HG03060 (cell line): ENCODE results near the gene CTSC.

Experiments used
- ATAC-seq: cut with Tn5 transposase; IDR thresholded peaks from one replicate; pipeline ENCODE4 v1.9.1; 2021; ENCODE audit warnings: low read depth, moderate number of reproducible peaks; ENCODE audit not compliant: unreplicated experiment

The CTSC gene

DNA sequence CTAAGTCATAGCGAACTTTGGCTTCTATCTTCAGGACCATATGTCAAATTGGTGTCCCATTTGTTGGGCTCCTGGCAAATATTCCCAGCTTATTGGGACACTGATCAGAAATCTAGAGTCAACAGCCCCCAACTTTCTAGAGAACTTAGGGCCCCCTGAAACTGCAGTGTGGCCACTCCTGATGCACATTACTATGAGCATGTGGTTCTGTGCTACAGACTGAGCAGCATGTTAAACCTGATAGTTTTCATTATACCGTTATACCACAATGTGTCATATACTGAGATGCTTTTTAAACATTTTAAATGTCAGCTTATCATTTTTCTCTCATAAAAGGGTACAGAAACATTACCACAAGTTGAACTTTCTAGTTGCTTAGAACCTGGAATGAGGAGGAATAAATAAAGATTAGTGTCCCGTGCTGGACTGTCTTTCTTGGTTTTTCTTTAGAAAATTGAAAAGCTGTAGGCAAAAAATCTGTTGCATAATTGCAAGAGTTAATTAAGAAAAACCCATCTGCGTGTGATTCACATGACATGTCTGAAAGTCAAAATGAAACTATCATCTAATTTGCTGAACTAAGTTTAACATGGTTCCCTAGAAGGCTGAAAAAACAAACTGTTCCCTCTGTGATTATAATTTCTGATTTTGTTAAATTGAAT, 16.4 kb upstream of the CTSC start:
- ATAC-seq, result peak; percentile 28

DNA sequence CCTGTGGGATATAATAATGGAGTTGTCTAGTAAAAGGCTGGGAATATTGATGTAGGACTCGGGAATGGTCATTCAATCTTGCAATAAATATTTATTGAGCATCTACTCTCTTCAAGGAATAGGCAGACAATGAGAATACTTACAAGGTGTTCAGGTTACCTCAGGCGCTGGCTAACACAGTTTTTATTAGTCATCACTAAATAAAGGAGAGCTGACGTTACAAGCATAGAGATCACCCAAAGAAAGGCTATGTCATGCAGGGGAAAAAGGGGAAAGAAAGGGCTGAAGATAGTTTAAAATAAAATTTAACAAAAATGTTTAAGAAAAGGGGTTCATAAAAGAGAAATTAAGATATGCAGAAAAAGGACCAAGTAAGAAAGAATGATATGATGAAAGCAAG, 15.8 kb upstream of the CTSC start:
- ATAC-seq, result no peak

DNA sequence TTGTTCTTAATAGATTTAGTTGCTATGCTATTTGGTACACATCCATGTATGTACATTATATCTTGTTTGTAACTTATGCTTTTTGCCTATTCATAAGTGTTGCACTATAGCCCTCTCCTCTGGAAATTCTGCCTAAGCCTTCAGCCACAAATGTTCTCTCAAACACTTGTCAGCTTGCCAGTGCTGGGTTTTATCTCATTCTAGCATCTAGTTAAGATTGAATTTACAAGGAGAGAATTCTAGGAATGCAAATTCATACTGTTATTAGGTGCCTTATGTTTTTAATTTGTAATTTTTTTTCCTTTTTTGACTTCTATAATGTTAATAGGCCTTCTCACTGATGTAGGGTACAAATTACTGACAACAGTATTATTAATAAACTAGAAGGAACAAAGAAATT, 14.6 kb upstream of the CTSC start:
- ATAC-seq, result no peak

DNA sequence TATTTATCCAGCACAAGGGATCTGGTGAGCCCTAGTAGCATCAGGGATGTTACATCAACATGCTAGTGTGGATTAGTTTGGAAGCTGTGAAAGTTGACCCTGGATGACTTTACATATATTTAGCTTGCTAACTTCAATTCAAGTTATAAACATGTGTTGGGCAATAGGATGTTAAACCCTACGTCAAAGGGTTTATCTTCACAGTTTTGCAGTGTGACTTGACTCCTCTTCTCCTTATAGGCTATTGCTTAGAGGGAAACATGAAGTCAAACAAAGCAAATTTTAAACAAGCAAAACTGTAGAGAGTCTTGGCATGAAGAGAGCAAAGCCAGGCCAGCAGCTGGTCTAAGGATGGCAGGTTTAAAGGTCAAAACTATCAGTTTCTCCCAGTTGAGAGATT, 11.3 kb upstream of the CTSC start:
- no peak for ATAC-seq

DNA sequence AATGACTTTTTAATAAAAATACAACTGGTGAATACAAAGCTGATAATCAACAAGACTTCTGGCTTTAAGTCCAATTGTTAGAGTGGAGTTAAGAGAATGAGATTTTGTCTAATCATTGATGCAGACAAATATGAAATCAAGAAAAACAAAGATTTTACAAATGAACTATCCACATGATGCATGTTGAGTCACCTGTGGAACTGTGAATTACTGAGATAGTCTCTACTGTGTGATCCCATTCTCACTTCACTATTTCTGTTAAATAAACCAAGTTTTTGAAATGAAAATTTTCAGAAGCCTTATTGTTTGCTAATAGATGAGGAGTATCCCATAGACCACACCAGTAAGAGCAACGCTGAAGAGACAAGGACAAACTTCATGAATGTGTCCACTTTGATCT, 8.4 kb upstream of the CTSC start:
- no peak for ATAC-seq

DNA sequence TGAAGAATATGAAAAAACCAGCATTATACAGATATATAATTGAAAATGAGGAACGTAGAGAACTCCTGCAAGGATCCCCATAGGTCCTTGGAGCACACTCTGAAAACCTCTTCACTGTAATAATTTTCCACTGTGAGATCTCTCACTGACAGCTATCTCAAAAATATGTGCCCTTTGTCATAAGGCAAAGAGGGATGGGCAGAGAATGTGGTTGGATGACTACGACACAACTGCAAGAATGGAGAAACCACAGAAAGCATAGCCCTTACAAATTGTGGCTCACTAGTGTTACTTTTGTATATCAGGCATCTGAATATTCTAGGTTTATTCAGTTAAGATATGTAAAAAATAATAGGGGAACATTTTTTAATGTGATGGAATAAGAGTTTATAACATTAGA, 7.9 kb upstream of the CTSC start:
- peak; percentile 66 for ATAC-seq

DNA sequence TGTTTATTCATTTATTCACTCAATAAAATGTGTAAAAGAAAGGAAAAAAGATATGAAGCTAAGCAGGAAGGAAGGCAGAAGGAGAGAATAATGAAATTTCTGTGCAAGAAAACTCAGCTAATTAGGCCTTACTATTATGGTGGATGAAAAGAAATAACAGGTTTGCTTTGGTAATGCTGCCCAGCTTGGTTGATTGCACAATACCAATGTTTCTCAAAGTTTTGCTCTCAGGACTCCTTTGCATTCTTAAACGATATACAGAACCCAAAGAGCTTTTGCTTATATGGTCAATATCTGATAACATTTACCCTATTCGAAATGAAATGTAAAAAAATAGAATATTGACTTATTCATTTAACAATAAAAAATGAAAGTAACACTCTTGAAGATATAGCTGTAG, 7.3 kb upstream of the CTSC start:
- no peak for ATAC-seq

DNA sequence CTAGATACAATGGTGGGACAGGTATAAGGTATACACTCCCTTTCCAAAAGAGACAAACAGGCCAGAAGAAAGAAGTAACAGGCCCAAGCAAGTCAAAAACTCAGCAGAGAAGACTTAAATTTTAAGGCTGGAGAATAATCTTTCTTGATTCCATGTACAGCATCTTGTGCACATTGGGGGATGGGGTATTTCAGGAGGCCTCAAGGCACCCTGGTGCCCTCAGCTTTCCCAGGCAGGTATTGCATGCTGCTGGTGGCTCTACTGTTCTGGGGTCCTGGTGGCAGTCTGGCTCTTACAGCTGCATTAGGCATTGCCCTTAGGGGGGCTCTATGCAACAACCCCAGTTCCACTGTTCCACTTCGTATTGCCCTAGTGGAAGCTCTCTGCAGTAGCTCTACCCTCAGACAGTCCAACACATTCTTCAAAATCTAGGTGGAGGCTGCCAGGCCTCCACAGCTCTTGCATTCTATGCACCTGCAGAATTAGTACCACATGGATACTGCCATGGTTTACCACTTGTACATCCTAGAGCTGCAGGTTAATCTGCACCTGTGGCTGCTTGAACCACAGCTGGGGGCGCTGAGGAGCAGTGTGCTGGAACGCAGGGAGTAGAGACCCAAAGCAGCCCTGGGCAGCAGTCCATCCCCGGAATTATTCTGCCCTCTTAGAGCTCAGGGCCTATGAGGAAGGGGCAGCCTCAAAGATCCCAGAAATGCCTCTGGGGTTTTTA, 4.2 kb upstream of the CTSC start:
- ATAC-seq, result no peak

DNA sequence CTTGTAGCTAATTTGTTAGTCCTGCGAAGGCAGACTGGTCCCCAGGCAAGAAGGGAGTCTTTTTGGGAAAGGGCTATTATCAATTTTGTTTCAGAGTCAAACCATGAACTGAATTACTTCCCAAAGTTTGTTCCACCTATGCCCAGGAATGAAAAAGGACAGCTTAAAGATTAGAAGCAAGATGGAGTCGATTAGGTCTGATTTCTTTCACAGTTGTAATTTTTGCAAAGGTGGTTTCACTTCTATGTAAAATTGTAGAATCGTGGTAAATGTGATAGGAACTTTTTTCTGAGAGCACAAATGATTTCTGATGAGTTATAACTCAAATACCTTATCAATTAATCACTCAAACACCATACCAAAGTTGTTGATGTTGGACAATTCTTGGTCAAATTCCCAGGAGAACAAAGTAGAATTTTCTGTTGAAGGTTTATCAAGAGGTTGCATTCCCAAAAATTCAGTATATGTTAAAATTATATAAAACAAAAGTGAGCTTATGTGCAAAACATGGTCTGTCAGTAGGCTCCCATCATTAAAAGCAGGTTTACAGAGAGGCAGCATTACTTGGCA, 2.9 kb upstream of the CTSC start:
- no peak for ATAC-seq

DNA sequence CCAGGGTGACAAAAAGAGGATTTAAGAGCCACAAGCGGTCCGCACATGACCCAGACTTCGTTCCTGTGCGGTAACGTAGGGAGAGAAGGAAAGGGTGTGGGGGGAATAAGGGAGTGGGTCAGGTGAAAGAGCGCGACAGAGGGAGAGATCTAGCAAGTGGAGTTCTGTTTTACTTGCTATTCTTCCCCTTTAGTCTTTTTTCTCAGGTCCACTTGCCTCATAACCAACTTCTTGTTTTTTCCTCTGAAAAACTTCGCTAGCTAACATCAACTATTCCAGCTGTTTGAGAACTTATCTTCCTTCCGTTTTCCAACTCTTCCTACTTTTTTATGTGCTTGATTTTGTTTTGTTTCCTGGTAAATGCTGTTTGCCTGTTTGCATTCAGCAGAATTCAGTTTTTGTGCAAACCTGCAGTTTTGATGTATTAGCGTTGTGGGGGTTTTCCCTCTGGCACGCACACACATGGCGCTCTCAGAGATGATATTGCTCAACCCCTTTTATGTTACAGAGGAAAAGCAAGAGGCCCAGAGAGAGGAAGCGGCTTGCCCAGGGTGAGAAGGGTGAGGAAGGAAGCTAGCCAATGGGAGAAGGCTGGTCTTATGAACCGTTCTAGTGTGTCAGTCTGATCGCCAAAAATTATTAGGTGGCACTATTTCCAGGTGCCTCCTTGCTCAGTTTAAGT, 592 bp upstream of the CTSC start:
- no peak for ATAC-seq

DNA sequence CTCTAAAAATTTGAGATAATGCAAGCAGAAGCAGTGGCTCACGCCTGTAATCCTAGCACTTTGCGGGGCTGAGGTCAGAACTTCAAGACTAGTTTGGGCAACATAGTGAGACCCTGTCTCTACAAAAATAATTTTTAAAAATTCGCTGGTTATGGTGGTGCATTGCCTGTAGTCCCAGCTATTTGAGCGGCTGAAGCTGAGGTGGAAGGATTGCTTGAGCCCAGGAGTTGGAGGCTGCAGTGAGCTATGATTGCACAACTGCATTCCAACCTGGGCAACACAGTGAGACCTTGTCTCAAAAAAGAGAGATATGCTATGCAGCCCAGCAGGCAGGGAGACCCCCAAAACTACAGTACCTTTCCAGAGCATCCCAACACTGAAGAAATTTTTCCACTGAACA, 2.3 kb downstream of the CTSC start:
- ATAC-seq, result no peak

DNA sequence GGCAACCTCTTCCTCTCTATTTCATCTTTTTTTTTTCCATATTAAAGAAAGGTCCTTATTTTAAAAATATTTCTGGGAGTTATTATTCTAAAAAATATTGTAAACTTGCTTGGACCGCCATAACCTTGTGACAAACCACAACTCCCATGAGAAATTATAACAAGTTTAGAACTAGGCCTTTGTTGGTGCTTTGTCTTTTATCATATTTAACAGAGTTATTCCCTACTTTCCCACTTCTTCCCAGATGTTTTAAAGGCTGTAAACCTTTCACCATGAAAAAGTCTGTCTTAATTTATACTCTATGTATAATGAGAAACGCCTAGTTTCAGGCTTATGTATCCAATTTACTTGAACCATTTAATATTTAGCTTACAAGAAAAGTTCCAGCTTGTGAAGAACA, 3.7 kb downstream of the CTSC start:
- ATAC-seq, result no peak

DNA sequence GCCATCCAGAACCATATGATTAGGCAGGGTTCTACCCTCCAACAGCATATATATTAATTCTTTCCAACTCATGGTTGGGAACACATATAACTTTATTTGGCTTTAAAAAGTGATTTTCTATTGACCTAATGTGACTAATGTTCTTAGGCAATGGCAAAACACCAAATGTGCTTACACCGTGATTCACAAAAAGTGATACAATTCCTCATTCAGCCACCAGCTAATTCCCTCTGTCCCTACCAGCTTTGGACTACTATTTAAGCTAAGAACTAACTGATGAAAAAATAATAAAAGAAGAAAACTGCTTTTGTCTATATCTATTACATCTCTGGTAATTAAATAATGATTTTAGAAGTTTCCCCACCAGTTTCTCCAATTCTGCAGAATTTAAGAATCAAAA, 4.7 kb downstream of the CTSC start:
- no peak for ATAC-seq

DNA sequence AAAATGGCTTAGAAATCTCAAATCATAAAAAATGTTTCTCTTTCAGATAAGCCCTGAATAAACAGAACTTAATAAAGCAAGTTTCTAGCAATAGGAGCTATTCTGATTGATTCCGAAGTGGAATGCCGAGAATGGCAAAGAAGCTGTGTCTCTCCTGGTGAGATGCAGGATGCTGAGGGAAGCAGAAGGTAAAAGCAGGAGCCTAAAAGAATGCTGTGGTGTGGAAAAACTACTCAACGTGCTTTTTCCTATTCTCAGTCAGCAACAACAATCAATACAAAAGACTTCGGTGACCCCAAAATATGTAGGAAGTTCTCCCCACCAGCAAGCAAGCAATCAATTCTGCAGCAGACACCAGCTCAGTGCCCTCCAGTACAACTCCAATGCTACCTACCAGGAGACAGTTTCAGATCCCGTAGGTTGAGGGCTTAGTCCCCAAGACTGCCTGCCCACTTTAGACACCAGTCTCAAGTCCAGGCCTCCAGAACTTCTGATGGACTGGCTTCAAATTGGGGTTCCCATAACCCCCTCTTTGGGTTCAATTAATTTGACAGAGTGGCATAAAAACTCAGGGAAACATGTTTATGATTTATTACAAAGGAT, 6.6 kb downstream of the CTSC start:
- ATAC-seq, result no peak

DNA sequence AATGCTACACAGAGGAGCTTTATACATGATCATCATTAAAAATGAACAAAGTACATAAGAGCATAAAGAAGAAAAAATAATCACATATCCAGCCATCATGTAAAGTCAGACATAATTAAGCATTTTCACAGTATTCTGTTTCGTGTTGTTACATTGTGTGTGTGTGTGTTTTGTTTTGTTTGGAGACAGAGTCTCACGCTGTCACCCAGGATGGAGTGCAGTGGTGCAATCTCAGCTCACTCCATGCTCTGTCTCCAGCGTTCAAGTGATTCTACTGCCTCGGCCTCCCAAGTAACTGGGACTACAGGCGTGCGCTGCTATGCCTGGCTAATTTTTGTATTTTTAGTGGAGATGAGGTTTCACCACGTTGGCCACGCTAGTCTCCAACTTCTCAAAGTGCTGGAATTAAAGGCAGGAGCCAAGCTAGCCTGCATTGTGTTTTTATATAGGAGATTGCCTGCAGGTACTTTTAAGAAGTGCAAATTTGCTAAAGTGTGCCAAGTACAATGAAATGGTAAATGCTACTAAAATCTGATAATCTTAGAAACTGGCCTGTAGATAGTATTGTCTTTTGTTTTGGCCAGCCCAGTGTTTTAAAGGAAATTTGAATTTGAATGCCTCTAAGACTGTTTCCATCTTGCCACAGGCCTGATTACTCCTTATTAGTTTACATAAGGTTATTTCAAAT, 7.8 kb downstream of the CTSC start:
- no peak for ATAC-seq

DNA sequence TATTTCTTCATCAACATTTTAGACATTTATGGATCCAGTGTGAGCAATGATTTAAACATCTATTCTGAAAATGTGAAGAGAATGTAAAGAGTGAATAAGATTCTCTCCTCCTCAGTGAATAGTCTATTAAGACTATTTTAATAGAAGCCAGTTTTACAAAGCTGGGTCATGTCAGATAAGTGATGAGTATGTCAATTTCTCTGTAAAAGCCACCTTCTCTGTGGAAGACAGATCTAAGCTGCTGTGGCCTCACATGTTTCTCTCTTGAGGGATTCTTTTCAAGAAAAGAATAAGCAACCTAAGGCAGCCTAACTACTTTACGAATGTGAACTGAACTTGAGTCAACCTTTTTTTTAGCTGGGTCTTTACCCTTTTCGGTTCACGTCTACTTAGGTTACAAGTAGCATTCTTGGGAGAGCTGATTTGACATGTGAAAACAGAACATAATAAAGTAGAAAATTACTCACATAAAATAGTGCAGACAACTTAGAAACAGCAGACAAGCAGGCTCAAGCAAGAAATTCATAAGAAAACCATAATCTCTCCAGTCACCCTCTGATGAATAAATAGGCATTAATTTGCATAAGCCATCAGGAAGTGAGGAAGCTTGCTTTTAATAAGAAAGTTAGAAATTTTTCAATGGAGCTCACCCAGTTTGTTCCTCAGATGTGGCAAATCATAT, 9.9 kb downstream of the CTSC start:
- ATAC-seq, result no peak

DNA sequence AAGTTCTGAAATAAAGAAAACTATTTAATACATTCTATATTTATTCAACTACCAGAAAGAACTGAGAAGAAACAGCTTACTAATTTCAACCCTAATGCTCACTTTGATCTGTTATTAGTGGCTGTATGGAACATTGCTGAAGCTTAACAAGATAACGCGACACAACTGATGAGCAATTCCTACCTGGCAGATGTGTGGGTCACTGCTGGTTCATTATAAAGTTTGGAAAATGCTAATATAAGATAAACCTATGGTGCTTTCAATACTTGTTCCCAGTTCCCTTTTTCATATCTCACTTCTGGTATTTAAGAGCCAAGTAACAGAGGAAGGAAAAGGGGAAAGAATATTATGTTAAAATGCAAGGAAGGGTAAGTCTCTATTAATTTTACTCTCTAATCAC, 10.5 kb downstream of the CTSC start:
- no peak for ATAC-seq

DNA sequence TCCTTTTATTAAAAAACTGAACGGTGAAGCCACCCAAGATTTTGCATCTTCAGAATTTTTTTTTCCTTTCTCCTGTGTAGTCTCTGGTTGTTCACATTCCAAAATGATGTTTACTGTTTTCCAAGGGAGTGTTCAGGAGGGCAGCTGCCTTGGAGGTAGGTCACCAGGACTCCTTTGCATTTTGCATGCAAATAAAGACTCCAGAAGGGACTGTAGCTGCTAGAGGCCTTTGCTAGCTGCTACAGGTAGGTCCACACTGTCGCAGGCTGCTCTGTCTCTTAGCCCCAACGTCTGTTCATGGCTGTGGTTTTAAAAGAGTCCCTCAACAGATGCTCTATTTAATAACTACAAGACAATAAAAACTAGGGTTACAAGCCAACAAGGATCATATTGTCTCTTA, 11.4 kb downstream of the CTSC start:
- no peak for ATAC-seq

DNA sequence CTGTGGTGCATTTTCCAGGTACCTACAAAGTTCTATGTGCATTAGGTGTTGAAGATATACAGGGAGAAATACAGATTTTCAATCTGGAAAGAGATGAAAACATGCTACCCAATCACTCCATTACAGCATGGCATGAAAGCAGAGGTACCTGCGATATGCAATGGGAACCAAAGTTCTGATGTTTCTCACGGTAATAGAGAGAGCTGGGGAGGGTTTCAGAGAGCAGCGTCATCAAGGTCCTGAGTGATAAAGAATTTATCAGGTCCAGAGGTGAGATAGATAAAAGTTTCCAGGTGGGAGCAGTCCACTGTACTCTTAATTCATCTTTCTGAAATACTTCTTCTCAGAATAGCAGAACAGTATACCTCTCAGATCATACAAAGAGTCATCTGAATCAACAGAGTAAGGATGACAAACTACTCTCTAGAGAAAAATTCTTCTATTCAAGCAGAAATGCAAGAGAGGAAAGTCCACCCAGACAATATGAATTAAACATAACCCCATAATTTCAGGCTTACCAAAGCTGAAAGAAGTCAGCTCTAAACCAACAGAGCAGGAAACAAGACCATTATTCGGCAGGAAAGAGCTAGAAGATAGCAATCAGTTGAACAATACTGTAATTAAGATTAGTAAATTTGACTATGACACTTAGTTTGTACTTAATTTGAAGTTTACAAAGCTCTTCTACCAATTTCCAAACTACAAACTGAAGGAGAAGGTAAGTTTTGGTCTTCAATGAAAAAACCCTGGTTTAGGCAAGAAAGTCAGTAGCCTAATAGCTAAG, 12.8 kb downstream of the CTSC start:
- no peak for ATAC-seq
